GM21423 (cell line): ENCODE data around the gene PDE6D.
A peak's percentile ranks its signal among the peaks of the same experiment; 100 is the strongest.
"Not testable (repeated sequence)": the region's sequence is repeated elsewhere in the genome, so short reads cannot be mapped to it uniquely, and the experiment has no call there.

Source experiments
- ATAC-seq: cut with Tn5 transposase; IDR thresholded peaks from one replicate; pipeline ENCODE4 v1.9.1; 2021; ENCODE audit warnings: mild to moderate bottlenecking, moderate library complexity; ENCODE audit not compliant: unreplicated experiment

Gene PDE6D

DNA sequence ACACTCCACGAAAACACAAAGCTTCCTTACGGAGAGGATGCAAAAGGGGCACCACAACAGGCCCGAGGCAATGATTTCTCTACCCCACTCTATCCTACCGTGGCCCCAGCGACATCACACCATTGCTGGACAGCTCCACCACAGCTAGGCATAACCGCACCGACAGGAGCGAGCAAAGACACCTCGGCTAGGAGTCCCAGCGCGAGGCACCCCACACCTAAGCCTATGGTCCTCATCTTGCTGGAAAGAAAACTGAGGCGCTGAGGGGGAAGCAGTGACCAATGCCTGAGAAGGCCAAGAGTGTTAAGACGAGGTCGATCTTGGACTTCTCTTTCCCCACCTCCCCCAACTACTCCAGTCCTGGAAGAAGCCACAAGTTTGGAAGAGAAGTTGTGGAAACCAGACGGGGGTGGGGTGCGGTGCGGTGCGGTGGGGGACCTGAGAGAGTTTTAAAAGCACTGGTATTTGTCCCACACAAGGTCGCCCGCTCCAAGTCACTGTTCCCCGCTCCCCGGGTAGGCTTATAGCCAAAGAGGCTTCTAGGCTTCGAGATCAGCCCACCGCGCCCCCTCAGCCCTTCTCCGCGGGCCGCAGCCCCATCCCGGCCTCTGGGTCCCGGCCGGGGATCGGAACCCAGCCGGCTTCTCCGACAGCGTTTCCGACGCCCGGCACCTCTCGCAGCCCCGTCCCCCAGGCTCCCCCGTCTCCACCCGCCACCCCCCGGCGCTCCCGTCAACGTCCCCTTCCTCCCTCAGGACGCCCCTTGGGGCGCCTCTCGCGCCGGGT, 766 bp downstream of the PDE6D start:
- ATAC-seq = peak; percentile 4

DNA sequence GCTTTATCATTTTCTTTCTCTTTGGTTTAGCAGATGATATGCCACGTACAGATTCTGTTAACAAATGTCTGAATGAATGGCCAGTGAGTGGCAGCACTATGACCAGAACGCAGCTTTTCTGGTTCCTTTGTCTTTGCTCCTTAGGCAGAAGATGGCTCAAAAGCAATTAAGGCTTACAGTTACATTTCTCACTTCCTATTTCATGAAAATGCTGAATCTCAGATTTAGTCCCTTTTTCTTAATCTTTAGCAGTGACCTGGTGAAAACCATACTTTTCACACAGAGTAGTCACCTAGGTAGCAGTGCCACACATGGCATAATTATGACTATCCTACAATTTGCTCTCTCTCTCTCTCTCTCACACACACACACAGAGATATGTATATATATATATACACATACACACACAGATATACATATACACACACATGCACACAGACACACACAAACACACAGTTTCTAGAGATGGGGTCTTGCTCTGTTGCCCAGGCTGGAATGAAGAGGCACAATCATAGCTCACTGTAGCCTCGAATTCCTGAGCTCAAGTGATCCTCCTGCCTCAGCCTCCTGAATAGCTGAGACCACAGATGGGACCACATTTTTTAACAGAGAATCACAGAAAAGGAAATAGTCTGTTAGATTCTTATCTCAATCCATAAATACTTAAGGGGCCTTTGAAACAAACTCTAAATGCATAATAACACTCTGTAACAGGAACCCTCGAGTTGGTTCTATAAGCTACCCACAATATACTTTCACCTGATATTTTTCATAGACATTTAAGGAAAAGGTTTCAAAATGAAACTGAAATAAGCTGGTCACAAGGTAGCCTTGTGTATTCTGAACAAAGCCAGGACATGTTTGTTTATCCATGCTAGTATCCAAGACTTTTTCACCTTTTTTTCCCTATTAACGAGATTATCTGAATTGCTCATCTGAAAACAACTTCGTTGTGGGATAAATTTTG, 11.6 kb downstream of the PDE6D start:
- ATAC-seq = no peak

DNA sequence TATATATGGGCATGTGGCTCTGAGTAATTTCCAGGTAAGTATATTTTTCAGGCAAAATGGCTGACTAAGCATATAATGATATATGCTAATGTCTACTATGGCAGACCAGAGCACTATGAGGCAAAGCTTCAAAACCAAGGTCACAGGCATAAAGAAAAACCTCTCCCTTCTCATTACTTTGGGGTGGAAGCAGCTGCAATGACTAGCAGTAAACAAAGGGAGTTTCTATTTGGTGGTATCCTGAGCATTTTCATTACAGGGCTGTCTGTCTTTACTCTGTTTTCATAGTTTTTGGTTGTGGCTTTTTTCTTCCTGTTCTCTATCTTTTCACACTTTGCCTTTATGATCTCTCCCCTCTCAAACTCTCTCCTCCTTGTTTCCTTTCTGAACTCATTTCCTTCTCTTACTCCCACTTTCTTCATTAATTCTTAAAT, 15.6 kb downstream of the PDE6D start:
- ATAC-seq = peak; percentile 50

DNA sequence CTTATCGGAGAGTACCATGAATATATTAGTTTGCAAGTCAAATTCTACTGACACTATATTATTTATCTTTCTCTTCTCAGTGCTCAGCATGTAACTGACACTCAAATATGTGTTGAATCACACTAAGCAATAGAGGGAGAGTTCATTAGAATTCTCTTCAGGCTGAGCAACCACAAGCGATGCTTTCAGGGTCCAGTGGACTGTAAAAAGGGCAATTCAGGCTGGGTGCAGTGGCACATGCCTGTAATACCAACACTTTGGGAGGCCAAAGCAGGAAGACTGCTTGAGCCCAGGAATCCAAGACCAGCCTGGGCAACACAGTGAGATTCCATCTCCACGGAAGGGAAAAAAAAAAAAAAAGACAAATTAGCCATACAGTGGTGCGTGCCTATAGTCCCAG, 16.3 kb downstream of the PDE6D start:
- ATAC-seq = no peak

DNA sequence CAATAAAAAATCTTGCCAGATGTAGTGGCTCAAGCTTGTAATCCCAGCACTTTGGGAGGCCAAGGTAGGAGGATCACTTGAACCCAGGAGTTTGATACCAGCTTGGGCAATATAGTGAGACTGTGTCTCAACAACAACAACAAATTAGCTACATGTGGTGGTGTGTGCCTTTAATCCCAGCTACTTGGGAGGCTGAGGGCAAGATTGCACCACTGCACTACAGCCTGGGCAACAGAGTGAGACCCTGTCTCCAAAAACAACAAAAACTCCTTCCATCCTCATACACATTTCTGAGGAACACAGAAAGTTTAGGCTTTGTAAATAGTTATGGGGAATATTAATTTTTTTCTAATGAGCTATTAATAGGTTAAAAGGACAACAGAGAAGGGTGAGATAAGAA, 17.0 kb downstream of the PDE6D start:
- ATAC-seq = no peak

DNA sequence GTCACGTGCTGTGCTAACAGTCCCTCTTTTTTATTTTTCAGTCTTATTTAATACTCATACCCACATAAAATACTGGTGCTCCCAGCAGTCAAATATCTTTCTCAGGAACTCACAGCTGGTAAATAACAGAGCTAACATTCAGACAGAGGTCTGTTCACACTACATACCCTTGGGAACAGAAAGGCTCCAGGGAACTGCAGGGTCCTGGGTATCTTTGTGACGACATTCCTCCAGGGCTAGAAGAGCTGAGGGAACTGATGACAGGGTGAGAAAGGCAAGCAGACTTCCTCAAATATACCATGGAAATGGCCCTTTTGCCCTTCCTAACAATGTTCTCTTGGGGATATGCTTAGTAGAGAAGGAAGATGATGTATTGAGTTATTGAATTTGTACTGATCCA, 19.3 kb downstream of the PDE6D start:
- ATAC-seq = no peak

DNA sequence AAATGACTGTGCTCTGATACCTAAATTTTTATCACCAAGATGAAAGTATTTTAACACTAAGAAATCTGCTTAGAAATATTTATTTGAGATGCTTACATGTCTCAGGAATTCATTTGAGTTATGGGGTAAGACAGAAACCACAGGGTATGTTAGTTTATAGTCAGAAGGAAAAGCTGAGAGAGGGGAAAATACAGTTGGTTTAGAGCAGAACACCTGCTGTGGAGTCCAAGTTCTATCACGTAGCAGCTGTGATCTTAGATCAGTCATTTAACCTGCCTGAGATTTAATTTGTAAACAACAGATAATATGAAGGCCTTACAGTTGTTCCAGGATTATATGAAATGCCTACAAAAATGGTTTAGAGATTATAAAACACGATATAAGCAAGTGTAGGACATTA, 29.0 kb downstream of the PDE6D start:
- no peak for ATAC-seq

DNA sequence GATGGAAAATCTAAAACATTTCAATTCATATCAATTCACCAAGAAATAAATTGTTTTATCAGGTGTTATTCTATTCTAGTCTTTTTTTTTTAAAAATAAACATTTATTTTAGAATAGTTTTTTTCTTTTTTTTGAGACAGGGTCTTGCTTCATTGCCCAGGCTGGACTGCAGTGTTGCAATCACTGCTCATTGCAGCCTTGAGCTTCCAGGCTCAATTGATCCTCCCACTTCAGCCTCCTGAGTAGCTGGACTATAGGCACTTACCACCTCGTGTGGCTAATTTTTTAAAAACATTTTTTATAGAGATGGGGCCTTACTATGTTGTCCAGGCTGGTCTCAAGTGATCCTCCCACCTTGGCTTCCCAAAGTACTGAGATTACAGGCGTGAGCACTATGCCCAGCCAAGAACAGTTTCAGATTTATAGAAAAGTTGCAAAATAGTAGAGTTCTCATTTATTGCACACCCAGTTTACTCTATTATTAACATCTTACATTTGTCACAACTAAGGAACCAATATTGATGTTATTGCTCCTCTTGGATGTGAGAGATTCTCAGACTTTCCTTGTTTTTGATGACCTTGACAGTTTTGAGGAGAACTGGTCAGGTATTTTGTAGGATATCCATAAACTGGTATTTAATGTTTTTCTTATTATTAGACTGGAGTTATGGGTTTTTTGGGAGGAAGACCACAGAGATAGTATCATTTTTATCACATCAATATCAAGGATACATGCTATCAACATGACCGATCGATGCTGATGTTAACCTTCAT, 29.9 kb downstream of the PDE6D start:
- ATAC-seq = no peak

DNA sequence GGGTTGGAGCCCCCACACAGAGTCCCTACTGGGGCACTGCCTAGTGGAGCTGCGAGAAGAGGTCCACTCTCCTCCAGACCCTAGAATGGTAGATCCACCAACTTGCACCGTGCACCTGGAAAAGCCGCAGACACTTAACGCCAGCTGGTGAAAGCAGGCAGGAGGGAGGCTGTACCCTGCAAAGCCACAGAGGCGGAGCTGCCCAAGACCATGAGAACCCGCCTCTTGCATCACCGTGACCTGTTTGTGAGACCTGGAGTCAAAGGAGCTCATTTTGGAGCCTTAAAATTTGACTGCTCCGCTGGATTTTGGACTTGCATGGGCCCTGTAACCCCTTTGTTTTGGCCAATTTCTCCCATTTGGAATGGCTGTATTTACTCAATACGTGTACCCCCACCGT, 32.1 kb downstream of the PDE6D start:
- not testable (repeated sequence) for ATAC-seq

DNA sequence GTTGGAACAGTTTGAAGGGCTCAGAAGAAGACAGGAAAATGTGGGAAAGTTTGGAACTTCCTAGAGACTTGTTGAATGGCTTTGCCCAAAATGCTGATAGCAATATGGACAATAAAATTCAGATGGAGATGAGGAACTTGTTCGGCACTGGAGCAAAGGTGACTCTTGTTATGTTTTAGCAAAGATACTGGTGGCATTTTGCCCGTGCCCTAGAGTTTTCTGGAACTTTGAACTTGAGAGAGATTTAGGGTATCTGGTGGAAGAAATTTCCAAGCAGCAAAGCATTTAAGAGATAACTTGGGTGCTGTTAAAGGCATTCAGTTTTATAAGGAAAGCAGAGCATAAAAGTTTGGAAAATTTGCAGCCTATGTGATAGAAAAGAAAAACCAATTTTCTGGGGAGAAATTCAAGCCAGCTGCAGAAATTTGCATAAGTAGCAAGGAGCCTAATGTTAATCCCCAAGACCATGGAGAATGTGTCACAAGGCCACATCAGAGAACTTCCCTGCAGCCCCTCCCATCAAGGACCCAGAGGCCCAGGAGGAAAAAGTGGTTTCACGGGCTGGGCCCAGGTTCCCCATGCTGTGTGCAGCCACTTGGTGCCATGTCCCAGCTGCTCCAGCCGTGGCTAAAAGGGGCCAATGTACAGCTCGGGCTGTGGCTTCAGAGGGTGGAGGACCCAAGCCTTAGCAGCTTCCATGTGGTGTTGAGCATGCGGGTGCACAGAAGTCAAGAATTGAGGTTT, 32.8 kb downstream of the PDE6D start:
- ATAC-seq = not testable (repeated sequence)

DNA sequence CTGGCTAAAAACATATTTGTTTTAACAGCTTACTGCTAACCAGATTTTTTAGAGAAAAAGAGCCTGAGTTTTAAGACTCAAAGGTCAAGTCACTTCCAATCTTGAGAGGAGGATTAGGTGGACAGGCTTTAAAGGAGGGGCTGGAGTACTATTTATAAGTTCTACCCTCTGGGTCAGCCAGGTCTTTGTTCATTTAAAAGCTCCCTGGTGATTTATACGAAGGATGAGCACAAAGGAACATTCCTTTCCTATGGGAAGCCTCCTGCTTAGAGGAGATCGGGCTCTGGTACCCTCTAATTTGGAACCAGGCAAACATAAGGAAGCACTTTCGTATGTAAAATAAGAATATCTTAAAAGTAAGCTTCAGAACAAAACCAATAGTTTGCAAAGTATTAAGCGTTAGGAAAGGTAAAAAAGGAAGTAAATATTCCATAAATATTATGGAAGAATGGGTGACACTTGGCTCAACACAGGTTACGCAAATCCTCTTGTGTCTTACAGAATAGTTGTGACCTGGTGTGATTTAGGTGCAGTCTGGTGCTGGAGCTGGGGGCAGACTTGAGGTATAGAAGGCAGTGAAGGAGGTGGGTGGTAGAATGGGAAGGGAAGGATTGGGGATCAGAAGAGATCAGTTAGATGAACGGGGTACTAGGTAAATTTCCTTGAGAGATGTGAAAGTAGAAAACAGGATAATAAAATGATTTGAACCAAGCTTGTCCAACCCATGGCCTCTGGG, 35.6 kb downstream of the PDE6D start:
- no peak for ATAC-seq

DNA sequence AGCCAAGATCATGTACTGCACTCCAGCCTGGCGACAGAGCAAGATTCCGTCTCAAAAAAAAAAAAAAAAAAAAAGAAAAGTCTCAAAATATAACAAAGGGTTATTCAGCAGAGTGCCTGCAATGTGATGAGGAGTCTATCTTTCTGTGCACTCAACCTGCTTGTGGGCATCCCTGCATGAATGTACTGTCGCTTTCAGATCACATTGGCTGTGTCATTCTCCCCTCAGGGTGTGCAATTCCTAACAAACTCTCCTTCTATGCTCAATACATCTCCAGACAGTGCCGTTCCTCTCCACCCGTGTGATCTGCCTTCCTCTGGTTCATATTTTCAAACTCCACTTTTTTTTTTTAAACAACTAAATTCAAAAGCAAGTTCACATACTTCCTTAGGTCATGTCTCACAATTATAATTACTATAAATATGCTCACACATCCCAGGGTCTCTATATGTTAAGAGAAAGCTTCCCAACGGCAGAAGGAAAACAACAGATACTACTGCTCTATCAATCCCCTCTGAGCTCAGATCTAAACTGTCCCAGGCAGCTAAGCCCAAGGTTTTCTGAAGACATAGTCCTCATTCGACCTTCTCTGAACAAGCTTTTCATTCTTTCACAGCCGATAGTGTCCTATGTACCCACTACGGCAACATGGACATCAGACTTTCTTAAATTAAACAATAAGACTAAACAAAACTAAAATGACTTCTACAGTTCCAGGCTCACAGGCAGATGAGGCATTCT, 37.5 kb downstream of the PDE6D start:
- ATAC-seq = no peak

DNA sequence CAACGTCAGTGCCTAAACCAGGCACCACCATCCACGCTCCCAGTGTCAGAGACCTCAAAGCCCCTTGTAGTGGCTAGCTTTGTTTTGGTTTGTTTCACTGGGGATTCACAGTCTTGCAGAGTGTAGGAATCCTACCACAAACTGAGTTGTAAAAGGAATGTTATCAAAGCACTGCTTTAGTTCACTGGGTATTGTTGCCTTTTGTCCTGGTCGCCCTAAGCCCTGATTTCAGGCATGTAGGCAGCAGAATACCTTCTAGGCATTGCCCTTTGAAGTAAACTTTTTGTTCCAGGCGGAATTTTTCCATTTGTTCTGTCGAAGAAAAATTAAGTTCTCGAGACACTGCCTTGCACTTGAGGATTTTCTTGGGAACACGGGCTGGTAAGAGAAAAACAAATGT, 43.3 kb downstream of the PDE6D start:
- ATAC-seq = no peak

DNA sequence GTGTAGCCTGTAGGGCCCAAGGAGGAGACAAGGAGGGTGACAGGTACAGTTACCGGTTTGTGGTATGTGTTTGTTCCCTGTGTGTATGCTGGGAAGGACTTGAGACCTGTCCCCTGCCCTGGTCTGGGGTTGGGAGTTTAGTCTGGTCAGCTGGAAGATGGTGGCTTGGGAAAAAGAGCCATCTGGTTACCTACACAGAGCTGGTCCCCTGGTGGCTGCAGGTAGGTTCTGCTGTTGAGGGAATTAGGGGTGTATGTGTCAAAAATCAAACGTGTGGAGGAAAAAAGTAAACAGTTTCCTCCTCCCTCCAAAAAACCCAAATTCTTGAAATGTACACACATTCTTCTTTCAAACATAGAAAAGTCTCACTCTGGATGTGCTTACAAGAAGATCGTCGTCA, 48.5 kb downstream of the PDE6D start:
- no peak for ATAC-seq

DNA sequence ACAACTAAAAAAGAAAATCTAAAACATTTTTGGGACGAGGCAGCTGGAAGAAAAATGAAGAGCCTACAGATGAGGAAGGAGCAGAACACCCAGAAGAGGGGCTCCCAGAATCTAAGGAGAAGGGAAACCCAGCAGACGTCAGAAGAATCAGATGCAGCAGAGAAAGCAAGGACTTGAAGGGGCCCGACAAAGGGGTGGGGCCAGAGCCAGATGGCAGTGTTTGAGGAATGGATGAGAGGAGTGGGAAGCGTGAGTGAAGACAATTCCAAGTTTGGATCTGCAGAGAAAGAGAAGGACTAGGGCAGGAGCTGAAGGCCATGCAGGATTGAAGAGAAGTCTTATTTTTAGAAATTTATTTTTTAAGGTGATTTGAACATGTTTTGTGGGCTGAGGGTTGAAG, 53.5 kb downstream of the PDE6D start:
- no peak for ATAC-seq

DNA sequence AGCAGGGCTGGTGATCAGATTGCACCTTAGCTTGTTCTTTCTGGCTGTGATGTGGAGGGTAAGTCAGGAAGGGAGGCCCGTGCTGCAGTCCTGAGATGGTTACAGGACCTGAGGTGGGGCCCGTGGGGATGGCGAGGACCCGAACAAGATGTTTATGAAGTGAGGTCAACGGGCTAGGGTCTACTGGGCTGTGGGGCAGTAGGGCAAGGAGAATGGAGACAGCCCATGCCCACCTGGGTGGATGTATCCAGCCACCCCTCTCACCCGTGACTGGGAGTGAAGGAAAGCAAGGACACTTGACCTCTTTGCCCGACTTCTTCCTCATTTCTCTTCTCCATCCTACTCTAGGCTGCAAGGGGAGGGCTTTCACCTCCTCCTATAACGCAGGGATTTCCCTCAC, 54.8 kb downstream of the PDE6D start:
- ATAC-seq = no peak

DNA sequence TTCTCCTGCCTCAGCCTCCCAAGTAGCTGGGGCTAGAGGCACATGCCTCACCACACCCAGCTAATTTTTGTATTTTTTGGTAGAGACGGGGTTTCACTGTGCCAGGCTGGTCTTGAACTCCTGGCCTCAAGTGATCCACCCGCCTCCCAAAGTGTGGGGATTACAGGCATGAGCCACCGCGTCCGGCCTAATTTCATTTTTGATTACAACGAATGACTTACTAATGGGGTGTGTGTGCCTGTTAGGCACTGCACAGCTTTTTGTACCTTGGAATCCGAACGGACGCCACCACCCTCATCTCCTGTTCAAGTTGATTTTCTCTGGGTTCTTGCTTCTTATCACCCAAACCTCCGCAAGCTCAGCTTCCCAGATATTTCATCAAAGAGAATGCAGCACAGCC, 55.6 kb downstream of the PDE6D start:
- ATAC-seq = no peak

DNA sequence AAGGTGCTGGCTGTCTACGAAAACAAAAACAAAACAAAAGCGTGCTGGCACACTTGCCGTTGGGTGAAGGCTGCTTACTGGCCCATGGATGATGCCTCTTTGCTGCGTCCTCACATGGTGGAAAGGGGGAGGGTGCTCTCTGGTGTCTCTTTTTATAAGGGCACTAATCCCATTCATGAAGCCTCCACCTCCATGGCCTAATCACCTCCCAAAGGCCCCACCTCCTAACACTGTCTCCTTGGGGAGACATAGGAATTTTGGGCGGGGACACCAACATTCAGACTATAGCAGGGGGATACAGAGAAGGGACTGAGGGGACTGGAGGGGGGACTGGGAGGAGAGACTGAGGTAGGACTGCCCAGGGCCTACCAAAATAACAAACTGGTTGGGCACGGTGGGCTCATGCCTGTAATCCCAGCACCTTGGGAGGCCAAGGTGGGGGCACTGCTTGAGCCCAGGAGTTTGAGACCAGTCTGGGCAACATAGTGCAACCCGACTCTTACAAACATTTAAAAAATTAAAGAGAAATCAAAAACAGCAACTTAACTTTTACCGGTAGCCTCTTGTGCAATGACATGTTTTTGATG, 58.3 kb downstream of the PDE6D start:
- ATAC-seq = no peak
